ENCODE measurements around the gene TPP2. TPM values are rescaled to one million over a fixed set of nuclear protein-coding genes. Genes with fewer than 3 reads are reported as not detected.

Gene TPP2
- total RNA-seq, 6 experiments from 2014 or later: 18.4 to 35.3 (median 28.4) TPM

GRCh38 chr13:102645701-102646100 lies 48.9 kb downstream of the TPP2 start:
- H3K27ac ChIP-seq: no peak overlapping the region
- no peak for DNase-seq
- H3K36me3 ChIP-seq: peaks cover 0 to 77% (median 28%) of the 10 kb centered on the region in 4 donors
- no peak for ATAC-seq
- H3K4me1 ChIP-seq: peaks cover 0 to 9% (median 0%) of the 10 kb centered on the region in 4 donors
- H3K4me3 ChIP-seq: no peak overlapping the region
- TF ChIP-seq POLR2A (IDR thresholded peaks at IDR 0.05) (no peak), CTCF (IDR thresholded peaks at IDR 0.05) (no peak)
- H3K27me3 ChIP-seq: no peaks in the 10 kb centered on the region
- no peaks in the 10 kb centered on the region for H3K9me3 ChIP-seq
- WGBS (ENCODE audit: insufficient coverage, low coverage, low lambda C conversion rate, missing lambda C conversion rate): 86% methylated on average over 1 of the region's 1 CpG
- intact Hi-C loops (cut with DNase I): no loop called here

GRCh38 chr13:102648046-102648445 lies 51.3 kb downstream of the TPP2 start:
- H3K9me3 ChIP-seq: no peaks in the 10 kb centered on the region
- no peaks in the 10 kb centered on the region for H3K27me3 ChIP-seq
- ATAC-seq: no peak
- peaks cover 0 to 69% (median 31%) of the 10 kb centered on the region in 4 donors for H3K36me3 ChIP-seq
- intact Hi-C loops (cut with DNase I): no loop called here
- no peak overlapping the region for H3K27ac ChIP-seq
- H3K4me3 ChIP-seq: no peak overlapping the region
- H3K4me1 ChIP-seq: no peaks in the 10 kb centered on the region
- 55% methylated on average over 3 of the region's 3 CpGs for WGBS (ENCODE audit: insufficient coverage, low coverage, low lambda C conversion rate, missing lambda C conversion rate)
- no peak for DNase-seq
- no peak for TF ChIP-seq CTCF (IDR thresholded peaks at IDR 0.05)
- TF ChIP-seq POLR2A (IDR thresholded peaks at IDR 0.05): no peak

- Histone ChIP-seq H3K4me1 (no peaks in the 10 kb centered on the region), H3K27me3 (no peaks in the 10 kb centered on the region), H3K36me3 (peaks cover 0 to 47% (median 22%) of the 10 kb centered on the region in 4 donors), H3K9me3 (no peaks in the 10 kb centered on the region), H3K27ac (no peak overlapping the region), H3K4me3 (no peak overlapping the region)
- no peak for TF ChIP-seq POLR2A (IDR thresholded peaks at IDR 0.05)
- TF ChIP-seq CTCF (IDR thresholded peaks at IDR 0.05): no peak
- 100% methylated on average over 3 of the region's 3 CpGs for whole genome bisulfite sequencing (ENCODE audit: insufficient coverage, low coverage, low lambda C conversion rate, missing lambda C conversion rate)
- intact Hi-C loops (cut with DNase I): no loop called here
- DNase-seq: no peak
- no peak for ATAC-seq
Observed at GRCh38 chr13:102650444-102650843, 53.7 kb downstream of the TPP2 start.

GRCh38 chr13:102651392-102651791 lies 54.6 kb downstream of the TPP2 start:
- DNase-seq: no peak
- Histone ChIP-seq H3K36me3 (peaks cover 0 to 37% (median 19%) of the 10 kb centered on the region in 4 donors), H3K9me3 (no peaks in the 10 kb centered on the region), H3K27ac (no peak overlapping the region), H3K4me3 (no peak overlapping the region), H3K27me3 (no peaks in the 10 kb centered on the region), H3K4me1 (no peaks in the 10 kb centered on the region)
- TF ChIP-seq POLR2A (IDR thresholded peaks at IDR 0.05) (no peak), CTCF (IDR thresholded peaks at IDR 0.05) (no peak)
- intact Hi-C loops (cut with DNase I): no loop called here
- ATAC-seq: no peak

- Histone ChIP-seq H3K4me3 (no peak overlapping the region), H3K9me3 (no peaks in the 10 kb centered on the region), H3K27me3 (no peaks in the 10 kb centered on the region), H3K27ac (no peak overlapping the region), H3K36me3 (peaks cover 0 to 32% (median 18%) of the 10 kb centered on the region in 4 donors), H3K4me1 (no peaks in the 10 kb centered on the region)
- 88% methylated on average over 5 of the region's 5 CpGs for WGBS (ENCODE audit: insufficient coverage, low coverage, low lambda C conversion rate, missing lambda C conversion rate)
- DNase-seq (no peak), ATAC-seq (no peak)
- no peak for TF ChIP-seq CTCF (IDR thresholded peaks at IDR 0.05)
- TF ChIP-seq POLR2A (IDR thresholded peaks at IDR 0.05): no peak
- intact Hi-C loops (cut with DNase I): no loop called here
Observed at GRCh38 chr13:102651892-102652291, 55.1 kb downstream of the TPP2 start.

All from right lobe of liver (tissue), 6 donors.